Left ventricle myocardium inferior (tissue), 1 donor: ENCODE data around the gene BRINP2. TPM values are rescaled to one million over a fixed set of nuclear protein-coding genes. Genes with fewer than 3 reads are reported as not detected.

Experiments
- DNase-seq: peaks from one replicate; pipeline ENCODE4 v3.0.0-alpha.2; 2020
- H3K27ac ChIP-seq: fragments of 200-600 bp; replicated peaks from 2 replicates; pipeline ENCODE4 v1.8.0; 2021
- H3K27me3 ChIP-seq: fragments of 200-600 bp; 2 replicates; pipeline ENCODE4 v1.8.0; 2021; ENCODE audit warnings: low read depth
- H3K36me3 ChIP-seq: fragments of 200-600 bp; 2 replicates; pipeline ENCODE4 v1.8.0; 2021
- H3K4me1 ChIP-seq: fragments of 200-600 bp; 2 replicates; pipeline ENCODE4 v1.8.0; 2021
- H3K4me3 ChIP-seq: fragments of 200-600 bp; 2 replicates; pipeline ENCODE4 v1.8.0; 2021; ENCODE audit warnings: mild to moderate bottlenecking, moderate library complexity
- H3K9me3 ChIP-seq: fragments of 200-600 bp; replicated peaks from 2 replicates; pipeline ENCODE4 v1.8.0; 2021
- intact Hi-C: fragments of 100-400 bp; cut with micrococcal nuclease; formaldehyde crosslinking; loops from one replicate; pipeline ENCODE4 v1.11.0; 2022
- total RNA-seq: library from RNA; stranded (reverse); fragmentation: NEBNext Ultra II Directional; extraction: Animal tissue kit (Norgen Biotek cat#: 25700); gene quantifications from one replicate; pipeline ENCODE4 v1.2.1, GENCODE V29; 2021
- TF ChIP-seq, protein P1 (sequence below): fragments of 200-600 bp; IDR thresholded peaks from 2 replicates; pipeline ENCODE4 v1.8.0; 2021; ENCODE audit warnings: antibody characterized with exemption, mild to moderate bottlenecking, borderline replicate concordance
- donor health status: DM: no; HTN: yes; CAD: no; lungs with severe emphysema.

The BRINP2 gene
- total RNA-seq, 1 donor from 2014 or later: 0.66 TPM

DNA sequence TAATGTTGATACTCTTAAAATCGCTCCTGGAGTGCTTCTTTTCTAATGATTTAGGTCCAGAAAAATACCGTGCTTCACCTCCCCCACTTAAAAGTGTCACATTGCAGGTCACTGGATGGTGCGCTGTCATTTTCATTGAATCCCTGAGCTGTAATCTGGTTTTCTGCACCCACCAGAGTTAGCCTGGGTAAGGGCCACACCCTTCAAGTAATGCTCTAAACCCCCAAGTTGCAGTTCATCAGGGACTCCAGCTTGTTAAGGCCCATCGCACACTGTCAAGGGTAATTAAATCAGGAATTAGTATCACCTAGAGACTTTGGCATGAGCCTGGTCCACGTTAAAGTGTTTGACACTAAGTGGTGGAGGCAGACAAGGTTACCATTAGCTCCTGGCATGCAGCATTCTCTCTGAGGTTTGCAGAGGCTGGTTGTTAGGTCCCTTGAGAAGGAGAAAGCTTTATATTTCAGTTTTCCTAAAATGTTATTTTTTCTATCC is 40.3 kb upstream of the BRINP2 start:
- Histone ChIP-seq H3K27me3 (no peaks in the 10 kb centered on the region), H3K4me3 (no peak overlapping the region), H3K9me3 (no peaks in the 10 kb centered on the region), H3K27ac (no peak overlapping the region), H3K4me1 (no peaks in the 10 kb centered on the region), H3K36me3 (no peaks in the 10 kb centered on the region)
- intact Hi-C loops: no loop called here
- no peak for DNase-seq
- TF ChIP-seq, protein P1, sequence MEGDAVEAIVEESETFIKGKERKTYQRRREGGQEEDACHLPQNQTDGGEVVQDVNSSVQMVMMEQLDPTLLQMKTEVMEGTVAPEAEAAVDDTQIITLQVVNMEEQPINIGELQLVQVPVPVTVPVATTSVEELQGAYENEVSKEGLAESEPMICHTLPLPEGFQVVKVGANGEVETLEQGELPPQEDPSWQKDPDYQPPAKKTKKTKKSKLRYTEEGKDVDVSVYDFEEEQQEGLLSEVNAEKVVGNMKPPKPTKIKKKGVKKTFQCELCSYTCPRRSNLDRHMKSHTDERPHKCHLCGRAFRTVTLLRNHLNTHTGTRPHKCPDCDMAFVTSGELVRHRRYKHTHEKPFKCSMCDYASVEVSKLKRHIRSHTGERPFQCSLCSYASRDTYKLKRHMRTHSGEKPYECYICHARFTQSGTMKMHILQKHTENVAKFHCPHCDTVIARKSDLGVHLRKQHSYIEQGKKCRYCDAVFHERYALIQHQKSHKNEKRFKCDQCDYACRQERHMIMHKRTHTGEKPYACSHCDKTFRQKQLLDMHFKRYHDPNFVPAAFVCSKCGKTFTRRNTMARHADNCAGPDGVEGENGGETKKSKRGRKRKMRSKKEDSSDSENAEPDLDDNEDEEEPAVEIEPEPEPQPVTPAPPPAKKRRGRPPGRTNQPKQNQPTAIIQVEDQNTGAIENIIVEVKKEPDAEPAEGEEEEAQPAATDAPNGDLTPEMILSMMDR: no peak

DNA sequence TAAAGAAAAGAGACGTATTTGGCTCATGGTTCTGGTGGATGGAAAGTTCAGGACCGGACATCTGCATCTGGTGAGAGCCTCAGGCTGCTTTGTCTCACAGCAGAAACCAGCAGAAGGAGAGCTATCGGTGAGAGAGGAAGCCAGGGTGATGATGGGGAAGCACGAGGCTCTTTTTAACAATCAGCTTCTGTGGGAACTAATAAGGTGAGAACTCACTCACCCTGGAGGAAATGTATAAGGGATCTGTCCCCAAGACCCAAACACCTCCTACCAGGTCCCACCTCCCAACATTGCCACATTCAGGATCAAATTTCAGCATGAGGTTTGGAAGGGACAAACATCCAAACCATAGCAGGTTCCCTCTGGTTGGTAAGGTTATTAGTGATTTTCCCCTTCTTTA is 39.0 kb upstream of the BRINP2 start:
- no peaks in the 10 kb centered on the region for H3K27me3 ChIP-seq
- intact Hi-C loops: no loop called here
- no peak overlapping the region for H3K4me3 ChIP-seq
- no peak for DNase-seq
- H3K36me3 ChIP-seq: no peaks in the 10 kb centered on the region
- TF ChIP-seq, protein P1: no peak
- H3K9me3 ChIP-seq: no peaks in the 10 kb centered on the region
- no peaks in the 10 kb centered on the region for H3K4me1 ChIP-seq
- no peak overlapping the region for H3K27ac ChIP-seq

DNA sequence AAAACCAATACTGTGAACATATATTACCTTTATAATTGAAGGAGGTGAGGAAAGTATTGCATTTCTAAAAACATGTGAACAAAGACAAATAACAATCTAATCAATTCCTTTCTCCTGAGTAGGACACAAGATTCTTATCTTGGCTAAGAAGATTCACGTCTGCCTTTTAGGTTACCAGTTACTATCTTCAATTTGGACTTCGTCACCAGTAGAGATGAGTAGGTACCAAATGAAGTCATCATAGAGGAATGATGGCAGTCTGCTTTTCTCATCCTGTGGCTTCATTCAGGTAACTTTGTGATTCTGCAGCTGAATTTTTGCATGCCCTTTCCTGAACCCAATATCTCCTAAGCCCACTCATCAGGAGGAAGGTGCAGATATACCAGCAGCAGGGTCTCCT is 38.6 kb upstream of the BRINP2 start:
- Histone ChIP-seq H3K4me1 (no peaks in the 10 kb centered on the region), H3K36me3 (no peaks in the 10 kb centered on the region), H3K9me3 (no peaks in the 10 kb centered on the region), H3K4me3 (no peak overlapping the region), H3K27ac (no peak overlapping the region), H3K27me3 (no peaks in the 10 kb centered on the region)
- intact Hi-C loops: no loop called here
- no peak for DNase-seq
- TF ChIP-seq, protein P1: no peak

DNA sequence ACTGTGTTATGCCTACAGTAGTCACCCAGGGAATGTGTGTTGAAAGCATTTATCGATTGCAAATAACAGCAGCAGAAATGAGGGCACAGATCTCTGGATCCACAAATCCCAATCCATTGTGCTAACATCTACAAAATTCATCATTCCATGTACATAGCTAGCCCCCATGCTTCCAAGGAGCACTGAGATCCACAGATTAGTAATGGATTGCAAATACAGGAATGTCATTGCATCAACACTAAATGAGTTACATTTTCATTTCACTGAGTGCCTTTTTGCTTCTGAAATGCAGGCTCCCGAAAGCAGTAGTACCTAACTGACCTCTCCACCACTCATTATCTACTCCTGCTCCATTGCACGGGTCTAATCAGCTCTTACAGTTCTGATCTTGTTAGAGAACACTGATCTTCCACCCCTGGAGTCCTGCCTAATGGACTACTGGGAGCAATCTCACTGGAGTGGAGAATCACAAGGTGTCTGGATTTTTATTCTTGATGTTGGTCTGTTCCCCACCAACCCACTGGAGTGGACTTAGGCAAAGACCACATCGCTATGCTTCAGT is 36.7 kb upstream of the BRINP2 start:
- intact Hi-C loops: no loop called here
- TF ChIP-seq, protein P1: no peak
- H3K27ac ChIP-seq: no peak overlapping the region

DNA sequence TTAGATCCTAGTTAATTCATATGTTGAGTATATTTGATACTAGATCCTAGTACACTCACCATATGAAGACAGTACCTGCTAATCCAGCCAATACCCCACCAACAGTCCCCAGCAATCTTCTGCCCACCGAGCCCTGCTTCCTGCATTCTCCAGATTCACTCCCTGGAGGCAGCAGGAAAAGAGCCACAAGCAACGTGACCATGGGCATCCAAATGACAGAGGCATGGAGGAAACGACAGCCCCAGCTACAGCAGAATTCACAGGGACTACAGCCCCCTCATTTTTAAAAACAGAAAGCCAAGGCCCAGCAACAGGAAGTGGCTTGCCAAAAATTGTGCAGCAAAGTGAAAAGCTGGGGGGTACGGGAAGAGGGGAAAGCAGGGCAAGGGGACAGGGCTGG is 35.5 kb upstream of the BRINP2 start:
- intact Hi-C loops: no loop called here
- TF ChIP-seq, protein P1: no peak
- no peaks in the 10 kb centered on the region for H3K9me3 ChIP-seq
- DNase-seq: no peak
- H3K27ac ChIP-seq: no peak overlapping the region
- H3K4me3 ChIP-seq: no peak overlapping the region
- no peaks in the 10 kb centered on the region for H3K36me3 ChIP-seq
- no peaks in the 10 kb centered on the region for H3K27me3 ChIP-seq
- peaks cover 6% of the 10 kb centered on the region for H3K4me1 ChIP-seq

More for the DNA sequence above, 36.7 kb upstream of the BRINP2 start:
- H3K36me3 ChIP-seq: no peaks in the 10 kb centered on the region
- H3K4me1 ChIP-seq: peaks cover 6% of the 10 kb centered on the region
- no peaks in the 10 kb centered on the region for H3K27me3 ChIP-seq
- H3K4me3 ChIP-seq: no peak overlapping the region
- H3K9me3 ChIP-seq: no peaks in the 10 kb centered on the region
- DNase-seq: no peak

DNA sequence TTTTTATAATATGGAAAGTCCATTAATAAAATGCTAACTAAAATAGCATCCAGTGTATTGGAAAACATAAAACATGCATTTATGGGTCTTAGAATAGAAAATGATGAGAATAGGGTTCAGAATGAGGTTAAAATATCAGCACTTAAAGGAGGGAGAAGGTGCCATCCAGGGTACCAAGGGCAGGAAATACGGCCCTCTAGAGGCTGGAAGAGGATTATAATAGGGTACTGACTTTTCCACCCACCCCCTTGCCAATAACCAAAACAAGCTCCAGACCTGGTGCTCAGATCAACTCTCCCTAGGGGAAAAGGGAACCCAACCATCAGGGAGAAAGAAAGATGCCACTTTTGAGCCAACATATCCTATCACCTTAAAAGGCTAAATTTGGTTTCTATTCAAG is 32.9 kb upstream of the BRINP2 start:
- Histone ChIP-seq H3K36me3 (no peaks in the 10 kb centered on the region), H3K4me1 (peaks cover 6% of the 10 kb centered on the region), H3K27ac (no peak overlapping the region), H3K27me3 (no peaks in the 10 kb centered on the region), H3K4me3 (no peak overlapping the region), H3K9me3 (no peaks in the 10 kb centered on the region)
- TF ChIP-seq, protein P1: no peak
- no peak for DNase-seq
- intact Hi-C loops: no loop called here
